Measurements from ENCODE around the gene USP25.
A peak's percentile ranks its signal among the peaks of the same experiment; 100 is the strongest.

USP25 gene, protein sequence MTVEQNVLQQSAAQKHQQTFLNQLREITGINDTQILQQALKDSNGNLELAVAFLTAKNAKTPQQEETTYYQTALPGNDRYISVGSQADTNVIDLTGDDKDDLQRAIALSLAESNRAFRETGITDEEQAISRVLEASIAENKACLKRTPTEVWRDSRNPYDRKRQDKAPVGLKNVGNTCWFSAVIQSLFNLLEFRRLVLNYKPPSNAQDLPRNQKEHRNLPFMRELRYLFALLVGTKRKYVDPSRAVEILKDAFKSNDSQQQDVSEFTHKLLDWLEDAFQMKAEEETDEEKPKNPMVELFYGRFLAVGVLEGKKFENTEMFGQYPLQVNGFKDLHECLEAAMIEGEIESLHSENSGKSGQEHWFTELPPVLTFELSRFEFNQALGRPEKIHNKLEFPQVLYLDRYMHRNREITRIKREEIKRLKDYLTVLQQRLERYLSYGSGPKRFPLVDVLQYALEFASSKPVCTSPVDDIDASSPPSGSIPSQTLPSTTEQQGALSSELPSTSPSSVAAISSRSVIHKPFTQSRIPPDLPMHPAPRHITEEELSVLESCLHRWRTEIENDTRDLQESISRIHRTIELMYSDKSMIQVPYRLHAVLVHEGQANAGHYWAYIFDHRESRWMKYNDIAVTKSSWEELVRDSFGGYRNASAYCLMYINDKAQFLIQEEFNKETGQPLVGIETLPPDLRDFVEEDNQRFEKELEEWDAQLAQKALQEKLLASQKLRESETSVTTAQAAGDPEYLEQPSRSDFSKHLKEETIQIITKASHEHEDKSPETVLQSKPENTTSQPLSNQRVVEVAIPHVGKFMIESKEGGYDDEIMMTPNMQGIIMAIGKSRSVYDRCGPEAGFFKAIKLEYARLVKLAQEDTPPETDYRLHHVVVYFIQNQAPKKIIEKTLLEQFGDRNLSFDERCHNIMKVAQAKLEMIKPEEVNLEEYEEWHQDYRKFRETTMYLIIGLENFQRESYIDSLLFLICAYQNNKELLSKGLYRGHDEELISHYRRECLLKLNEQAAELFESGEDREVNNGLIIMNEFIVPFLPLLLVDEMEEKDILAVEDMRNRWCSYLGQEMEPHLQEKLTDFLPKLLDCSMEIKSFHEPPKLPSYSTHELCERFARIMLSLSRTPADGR

DNA sequence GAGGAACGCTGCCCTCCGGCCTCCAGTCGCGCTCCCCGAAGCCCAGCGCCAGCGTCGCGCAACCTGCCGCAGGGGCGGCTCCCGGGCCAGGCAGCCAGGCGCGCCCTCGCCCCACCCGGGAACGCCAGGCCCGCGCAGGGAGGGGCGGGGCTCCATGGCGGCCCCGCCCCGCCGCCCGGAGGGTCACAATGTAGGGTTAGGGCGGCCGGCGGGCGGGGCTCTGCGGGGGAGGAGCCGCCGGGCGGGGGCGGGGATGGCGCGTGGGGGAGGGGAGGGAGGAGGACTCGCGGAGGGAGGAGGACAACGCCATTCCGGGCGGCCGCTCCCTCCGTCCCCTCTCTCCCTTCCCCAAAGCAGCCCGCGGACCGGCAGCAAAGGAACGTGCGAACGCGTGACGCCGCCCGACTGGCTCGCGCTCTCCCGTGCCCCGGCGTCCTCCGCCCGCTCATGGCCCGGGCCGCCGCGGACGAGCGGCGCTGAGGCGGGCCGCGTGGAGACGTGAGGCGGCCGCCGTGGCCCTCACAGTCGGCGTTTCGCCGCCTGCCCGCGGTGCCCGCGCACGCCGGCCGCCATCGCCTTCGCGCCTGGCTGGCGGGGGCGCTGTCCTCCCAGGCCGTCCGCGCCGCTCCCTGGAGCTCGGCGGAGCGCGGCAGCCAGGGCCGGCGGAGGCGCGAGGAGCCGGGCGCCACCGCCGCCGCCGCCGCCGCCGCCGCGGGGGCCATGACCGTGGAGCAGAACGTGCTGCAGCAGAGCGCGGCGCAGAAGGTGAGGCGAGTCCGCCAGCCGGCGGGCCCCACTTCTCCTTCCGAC, at the start of gene USP25:
Gene USP25 (plus strand): TSS at position 309 of the 810 bp plus-strand sequence. CDS start 412 bp downstream, at position 721.
- DNase-seq = peak; percentile 95

DNA sequence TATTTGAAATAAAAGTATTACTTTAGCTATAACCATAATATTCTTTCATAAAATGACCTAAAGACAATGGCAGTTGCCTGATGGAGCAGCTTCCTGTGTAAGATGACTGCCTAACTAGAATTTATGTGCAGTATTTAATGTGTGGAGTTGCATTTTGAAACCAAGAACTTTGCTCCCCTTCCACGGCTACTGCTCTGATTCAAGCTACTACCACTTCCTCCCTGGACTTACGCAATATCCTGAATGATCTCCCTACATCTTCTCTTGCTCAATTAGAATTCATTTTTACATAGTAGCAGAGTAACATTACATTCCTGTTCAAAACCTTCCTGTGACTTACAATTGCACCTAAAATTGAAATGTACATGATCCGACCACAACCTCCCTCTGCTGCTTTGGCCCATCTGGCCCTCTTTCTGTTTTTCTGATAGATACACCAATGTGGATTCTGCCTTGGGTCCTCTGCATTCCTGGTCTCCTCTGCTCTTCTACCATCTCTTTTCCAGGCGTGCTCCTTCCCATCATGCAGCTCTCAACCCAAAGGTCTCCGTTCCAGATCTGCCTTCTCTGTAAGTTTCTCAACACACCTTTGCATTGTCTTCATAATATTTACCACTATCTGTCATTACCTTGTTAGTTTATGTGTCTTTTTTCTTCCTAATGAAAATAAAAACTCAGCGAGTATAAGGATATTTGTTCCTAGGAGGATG, 47.4 kb upstream of the USP25 start:
- no peak for DNase-seq

DNA sequence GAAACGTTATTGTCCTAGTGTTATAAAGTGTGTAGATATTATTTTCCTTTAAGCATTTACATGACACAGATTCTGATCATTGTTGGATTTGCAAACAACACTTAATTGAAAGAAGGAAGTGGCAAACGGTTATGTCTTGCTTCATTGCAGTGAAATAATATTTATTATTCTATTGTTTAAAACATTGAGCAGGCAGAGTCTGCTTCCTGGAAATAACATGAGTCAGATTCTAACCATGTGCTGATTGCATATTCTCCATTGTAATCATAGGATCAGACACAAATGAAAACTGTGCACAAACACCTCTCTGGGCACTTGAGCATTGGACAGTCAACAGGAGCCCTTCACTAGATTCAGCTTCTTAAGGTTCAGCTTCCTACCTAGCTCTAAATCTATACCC, 46.8 kb upstream of the USP25 start:
- no peak for DNase-seq

DNA sequence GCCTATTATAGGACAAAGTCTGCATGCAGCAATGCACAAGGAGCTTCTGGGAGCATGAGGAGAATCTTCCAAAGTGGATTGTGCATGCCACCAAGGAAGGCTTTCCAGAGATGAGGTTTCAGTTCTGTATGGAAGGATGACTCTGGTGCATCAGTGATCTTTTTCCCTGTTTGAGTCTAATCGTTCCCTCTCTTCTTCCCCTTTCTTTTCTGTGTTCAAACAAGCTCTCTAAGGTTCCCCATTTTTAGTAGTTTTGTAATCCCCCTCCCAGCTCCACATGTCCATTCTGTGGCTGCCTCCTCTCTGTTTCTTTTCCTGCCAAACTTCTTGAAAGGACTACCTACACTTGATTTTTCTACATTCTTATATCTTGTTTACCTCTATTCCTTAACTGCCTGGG, 43.3 kb upstream of the USP25 start:
- DNase-seq = no peak

DNA sequence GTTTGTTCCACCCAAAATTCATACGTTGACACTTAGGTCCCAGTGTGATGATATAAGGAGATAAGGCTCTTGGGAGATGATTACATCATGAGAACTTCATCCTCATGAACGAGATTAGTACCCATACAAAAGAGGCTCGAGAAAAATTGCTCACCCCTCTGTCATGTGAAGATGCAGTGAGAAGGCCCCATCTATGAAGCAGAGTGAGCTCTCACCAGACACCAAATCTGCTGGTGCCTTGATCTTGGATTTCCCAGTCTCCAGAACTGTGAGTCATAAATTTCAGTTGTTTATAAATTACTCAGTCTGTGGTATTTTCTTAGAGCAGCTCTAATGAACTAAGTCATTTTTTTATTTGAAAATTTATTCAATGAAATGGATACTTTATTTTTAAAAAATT, 42.6 kb upstream of the USP25 start:
- no peak for DNase-seq

DNA sequence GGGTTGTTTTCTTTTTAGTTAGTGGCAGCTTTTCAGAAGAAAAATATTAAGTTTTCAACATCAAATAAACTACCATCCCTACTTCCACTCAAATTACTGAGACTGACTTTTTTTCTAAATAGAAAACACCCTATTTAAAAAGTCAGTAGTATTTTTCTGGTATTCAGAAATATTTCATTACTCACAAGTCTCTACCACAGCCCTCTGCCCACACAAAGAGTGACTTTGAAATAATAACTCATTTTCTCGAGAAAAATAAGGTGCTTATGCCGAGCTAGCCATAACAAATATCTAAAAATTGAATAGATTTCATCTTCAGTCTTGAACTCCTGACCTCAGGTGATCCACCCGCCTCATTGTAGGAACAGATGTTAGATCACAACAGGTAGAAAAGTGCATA, 41.8 kb upstream of the USP25 start:
- no peak for DNase-seq

DNA sequence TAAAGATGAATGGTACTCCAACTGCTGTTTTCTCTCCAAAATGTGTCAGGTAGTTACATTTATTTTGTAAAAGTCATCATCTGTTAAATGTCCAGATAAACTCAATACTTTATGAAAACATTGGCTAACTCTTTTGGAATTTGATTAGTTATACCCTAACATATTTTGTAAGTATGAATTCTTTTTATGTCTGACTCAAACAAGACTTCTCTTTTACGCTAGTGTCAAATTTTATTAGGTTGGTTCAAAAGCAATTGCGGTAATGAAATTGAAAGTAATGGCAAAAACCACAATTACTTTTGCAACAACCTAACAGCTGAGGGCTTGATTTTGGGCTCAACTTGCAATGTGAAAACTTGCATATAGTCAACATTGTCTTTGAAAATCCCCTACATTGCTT, 41.0 kb upstream of the USP25 start:
- no peak for DNase-seq

DNA sequence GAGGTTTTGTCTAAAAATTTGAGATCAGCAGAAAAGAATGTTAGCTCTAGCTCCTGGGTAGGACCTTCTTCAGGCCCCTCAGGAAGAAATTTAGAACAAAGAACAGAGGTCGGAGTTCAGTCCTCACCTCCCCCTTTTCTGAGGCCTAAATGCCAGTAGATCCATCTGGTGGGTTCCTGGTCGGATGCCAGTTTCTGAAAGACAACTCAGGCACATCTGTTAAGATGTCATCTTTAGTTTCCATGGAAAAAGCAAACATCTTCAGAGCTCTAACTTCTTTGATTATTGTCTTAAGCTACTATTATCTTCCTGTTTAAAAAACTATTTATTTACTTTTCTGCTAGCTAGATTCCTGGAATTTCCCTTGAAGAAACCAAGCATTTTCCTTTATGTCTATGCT, 37.1 kb upstream of the USP25 start:
- no peak for DNase-seq

DNA sequence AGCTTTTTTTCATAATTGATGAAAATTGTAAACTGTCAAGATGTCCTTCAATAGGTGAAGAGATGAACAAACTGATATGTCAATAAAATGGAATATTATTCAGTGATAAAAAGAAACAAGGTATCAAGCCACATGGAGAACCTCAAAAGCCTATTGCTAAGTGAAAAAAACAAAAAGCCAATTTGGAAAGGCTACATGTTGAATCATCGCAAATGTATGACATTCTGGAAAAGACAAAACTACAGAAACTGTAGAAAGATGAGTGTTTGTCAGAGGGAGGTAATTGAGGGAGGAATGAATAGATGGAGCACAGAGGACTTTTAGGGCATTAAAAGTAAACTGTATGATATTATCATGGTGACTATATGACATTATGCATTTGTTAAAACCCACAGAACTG, 34.5 kb upstream of the USP25 start:
- DNase-seq = no peak

DNA sequence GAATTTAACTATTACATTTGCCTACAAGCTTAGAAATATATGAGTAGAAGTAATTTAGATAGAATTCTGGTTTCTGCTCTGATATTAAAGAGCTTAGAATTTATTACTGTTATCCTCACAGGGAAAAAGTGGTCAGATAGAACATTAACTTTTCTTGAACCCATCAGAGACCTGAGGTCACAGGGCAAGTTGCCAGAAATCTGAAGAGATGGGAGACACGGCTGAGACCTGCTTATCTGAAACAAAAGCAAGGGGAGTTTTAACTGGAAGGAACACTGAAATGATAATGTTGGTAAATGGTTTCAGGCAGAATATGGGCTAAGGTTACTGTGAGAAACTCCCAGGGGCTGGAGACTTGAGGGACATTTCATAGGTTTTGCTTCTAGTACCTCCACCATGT, 28.0 kb upstream of the USP25 start:
- DNase-seq = no peak

DNA sequence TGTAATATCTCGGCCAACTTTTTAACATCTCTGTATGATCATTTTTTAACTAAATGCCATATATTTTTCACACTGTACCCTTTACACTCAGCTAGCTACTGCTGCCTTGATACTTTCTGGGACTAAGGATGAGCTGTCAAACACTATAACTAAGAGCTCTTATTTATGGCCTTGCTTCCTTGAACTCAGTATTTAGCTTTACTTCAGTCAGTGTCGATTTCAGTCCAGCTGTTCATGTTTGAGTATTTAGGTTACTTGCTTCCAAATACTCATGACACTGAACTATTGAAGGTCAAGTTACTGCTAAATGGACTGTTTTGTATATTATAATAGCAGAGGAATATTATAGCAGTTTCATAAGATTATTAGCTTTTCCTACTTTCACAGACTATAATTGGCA, 25.9 kb upstream of the USP25 start:
- no peak for DNase-seq

DNA sequence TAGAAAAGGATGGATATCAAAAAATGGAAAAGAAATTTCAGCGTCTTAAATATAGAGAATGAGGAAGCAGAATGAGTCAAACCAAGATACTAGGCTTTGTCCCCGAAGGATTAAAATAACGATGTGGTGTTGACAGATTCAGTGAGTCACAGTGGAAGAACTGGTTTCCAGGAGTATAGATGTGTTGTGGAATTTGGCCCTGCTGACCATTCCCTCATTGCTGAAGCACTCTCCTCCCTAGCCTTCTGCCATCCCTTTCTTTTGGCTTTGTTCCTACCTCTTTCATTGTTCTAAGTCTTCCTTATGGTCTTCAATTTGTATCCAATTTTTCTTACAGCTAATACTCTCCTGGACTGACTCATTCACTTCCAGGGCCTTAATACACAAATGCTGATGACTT, 23.1 kb upstream of the USP25 start:
- DNase-seq = no peak

DNA sequence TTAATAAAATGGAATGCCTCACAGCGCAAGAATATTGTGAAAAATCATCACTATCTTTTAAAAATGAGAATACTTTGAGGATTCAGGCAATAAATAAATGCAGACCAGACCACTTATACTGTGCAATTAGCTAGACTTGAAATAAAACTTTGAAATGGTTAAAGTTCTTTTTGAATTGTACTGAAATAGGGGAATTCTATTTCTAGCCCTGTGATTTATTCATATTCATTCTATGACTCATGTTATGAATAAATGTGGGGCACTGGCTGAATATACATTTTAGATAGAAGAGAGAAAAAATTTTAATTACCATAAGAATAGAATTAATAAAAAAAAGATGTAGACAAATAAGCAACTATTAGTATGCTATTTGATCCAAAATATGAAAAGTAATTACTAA, 16.4 kb upstream of the USP25 start:
- no peak for DNase-seq

DNA sequence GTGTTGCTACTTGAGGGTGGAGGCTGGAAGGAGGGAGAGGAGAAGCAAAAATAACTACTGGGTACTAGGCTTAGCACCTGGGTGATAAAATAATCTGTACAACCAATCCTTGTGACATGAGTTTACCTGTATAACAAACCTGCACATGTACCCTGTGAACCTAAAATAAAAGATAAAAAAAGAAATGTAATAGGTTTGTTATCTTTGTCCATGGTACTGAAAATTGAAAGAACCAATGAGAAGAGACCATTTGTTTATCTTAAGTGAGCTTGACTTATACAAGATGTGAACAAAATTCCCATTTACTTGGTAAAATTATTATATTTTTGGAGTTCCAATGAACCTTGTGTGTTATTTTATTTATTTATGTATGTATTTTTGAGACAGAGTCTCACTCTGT, 11.1 kb upstream of the USP25 start:
- DNase-seq = no peak

DNA sequence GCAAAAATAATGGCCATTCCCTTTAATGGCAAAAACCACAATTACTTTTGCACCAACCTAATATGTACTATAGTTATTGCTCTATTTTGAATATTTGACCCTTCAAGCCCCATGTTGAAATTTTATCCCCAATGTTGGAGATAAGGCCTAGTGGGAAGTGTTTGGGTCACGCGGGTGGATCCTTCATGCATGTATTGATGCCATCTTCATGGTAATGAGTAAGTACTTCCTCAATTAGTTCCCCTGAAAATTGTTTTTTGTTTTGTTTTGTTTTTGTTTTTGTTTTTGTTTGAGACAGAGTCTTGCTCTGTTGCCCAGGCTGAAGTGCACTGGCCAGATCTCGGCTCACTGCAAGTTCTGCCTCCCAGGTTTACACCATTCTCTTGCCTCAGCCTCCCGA, 9.8 kb upstream of the USP25 start:
- no peak for DNase-seq

DNA sequence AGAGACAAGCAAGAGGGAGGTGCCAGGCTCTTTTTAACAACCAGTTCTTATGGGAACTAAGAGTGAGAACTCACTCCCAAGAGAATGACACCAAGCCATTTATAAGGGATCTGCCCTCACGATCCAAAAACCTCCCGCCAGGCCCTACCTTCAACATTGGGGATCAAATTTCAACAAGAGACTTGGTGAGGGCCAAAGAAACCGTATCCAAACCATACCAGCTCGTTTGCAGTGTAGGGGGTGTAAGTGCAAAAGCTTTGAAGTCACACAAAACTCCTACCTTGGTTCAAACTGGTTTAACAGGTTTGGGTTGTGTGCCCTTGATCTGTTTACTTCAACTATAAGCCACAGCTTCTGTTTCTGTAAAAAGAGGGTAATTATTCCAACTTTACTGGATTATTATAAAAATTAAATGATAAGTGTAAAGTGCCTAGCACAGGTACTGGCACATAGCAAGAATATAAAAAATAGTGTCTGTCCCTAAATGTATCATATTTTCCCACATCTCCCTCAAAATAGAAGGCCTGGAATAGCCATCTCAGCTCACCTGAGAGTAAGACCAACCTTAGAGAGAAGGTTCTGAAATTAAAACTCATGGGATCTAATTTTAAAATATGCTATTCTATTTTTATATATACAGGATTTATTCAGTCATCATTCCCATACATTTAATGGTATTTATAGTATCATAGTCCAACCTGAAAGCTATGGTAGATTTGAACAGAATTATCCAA, 7.0 kb upstream of the USP25 start:
- DNase-seq = no peak

DNA sequence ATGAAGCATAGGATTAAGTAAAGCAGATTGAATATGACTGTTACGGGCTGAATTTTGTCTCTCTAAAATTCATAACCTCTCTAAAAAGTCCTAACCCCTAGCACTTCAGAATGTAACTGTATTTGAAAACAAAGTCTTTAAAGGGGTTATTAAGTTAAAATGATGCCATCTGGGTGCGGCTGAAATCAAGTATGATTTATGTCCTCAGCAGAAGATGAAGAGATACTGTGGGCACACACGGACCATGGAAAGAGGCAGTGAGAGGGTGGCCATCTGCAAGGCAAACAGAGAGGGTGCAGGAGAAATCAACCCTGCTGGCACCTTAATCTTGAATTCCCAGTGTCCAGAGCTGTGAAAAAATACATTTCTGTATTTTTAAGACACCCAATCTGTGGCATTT, 3.8 kb upstream of the USP25 start:
- DNase-seq = no peak

DNA sequence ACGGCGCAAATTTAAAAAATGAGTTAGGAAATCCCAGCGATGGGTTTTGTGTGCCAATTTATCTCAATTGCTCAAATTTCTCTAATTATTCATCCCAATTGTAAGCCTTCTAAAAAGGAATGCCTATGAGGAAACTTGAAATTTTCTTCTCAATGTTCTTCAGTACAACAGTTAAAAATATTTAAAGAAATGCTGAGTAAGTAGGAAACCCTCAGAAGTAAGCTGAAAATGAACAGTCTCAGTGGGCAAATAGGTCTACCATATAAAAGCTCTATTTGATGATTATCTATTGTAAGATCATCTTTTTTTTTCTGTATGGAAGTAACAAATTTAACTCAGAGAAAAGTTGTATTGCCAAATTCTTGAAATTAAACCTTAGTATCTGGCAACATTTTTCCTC, 1.7 kb upstream of the USP25 start:
- no peak for DNase-seq

DNA sequence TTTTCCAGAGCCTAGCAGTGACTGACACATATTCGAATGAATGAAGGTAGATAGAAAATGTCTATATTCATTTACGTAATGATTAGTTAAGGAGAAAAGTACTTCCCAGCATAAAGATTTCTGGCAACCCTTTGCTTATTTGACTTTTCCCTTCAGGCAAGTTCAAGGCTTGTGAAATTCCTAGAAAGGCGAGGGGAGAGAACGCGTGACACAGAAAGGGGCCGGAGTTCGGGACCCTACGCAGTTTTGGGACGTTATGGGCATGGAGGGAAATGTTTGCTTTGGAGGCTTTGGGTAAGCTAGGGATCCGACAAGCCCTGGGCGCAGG, 472 bp upstream of the USP25 start:
- DNase-seq = no peak

DNA sequence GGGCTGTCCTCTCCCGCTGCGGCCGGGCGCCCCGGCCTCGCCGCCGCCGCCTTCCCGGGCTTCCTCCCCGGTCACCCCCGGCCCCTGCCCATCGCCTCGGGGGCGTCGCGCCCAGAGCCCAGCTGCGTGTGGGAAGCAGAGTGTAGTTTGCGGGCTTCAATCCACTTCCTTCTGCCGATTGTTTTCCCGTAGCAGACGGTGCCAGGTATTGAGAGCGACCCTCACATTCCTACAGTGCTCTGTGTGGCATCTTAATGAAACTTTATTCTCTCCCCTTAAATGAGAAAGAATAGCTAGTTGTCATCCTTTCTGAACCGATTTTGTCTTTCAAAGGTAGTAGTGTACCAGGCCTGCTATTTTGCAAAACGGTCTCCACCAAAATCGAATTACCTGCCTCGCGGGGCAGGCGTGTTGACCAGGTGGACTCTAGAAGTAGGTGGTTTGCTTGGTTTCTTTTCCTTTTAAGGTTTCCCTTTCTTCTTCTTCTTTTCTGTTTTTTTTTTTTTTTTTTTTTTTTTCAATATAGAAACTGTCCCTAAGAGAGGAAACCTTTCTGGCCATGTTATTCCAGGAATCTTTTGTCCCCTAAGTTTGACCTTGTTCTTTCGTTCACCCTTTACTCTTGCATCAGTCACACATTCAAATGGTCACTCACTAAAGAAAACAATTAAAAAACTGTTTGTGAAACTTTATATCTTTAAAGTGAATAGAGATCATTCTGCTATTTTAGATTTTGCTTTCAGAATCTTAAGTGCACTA, 881 bp downstream of the USP25 start:
- no peak for DNase-seq

DNA sequence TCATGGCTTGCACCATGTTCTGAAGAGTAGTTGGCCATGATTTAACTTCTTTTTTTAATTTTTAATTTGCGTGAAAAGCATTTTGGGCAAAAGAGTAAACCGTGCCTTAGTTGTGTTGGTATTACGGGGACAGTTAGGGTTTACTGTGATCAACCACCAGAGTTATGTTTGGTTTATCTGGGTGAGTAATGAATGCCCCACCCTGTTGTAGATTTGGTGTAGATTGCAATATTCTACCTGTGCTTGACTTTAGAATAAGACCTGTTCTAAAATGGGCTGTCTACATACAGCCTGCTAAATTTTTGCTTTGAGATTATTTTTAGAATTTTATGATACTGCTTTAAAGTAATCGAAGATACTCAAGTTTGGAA, 1.4 kb downstream of the USP25 start:
- no peak for DNase-seq

All from activated effector memory CD4-positive, alpha-beta T cell treated with anti-CD3 and anti-CD28 coated beads, Interleukin-2, amount 50 U/mL, for 16 hours (primary cell).